ENCODE measurements around the gene LILRA6.
A peak's percentile ranks its signal among the peaks of the same experiment; 100 is the strongest.

Gene LILRA6

GRCh38 chr19:54190503-54191010 lies 52.0 kb downstream of the LILRA6 start:
- FAIRE-seq (no peak), DNase-seq (ENCODE audit: insufficient read length) (peak; percentile 71)
- no peak for TF ChIP-seq POLR2A (IDR thresholded peaks at IDR 0.05; ENCODE audit: low read depth, low read length)
- no peak for TF ChIP-seq TAF1 (IDR thresholded peaks at IDR 0.05; ENCODE audit: borderline replicate concordance, low read depth, low read length)
- no peak for TF ChIP-seq POLR2AphosphoS5 (IDR thresholded peaks at IDR 0.05; ENCODE audit: low read depth, low read length)

DNA sequence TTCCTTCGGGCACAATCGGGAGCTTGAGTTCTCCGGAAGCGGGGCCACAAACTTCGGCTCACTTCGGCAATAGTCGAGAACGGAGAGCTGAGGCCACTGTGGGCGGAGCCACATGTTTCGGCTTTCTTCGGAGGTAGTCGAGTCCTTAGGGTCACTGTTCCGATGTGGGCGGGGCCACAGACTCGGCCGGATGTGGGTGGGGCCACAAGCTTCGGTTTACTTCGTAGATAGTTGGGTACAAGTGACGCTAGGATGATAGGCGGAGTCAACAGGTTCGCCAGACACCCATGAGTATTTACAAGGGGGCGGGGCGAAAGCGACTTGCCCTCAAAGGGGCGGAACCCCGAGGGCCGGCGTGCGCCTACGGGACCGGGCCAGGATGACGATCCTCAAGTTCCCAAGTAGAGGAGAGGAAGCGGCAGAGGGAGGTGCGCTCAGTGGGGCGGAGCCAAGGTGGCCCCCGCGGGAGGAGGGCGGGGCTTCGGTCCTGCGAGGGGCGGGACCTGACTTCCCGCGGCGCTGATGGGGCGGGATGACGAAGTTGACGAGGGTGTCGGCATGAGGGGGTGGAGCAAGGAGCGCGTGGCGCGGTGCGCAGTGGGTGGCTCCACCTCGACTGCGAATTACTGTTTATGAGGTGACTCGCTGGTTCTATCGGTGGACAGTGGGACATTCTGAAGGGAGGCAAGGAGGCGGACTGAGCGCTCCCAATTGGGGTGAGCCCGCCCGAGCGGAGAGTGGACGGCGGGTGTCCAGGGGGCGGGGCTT lies 52.7 kb downstream of the LILRA6 start:
- FAIRE-seq (peak; percentile 99), DNase-seq (ENCODE audit: insufficient read length) (peak; percentile 71)
- TF ChIP-seq POLR2A (IDR thresholded peaks at IDR 0.05; ENCODE audit: low read depth, low read length), result peak; percentile 82
- peak; percentile 77 for TF ChIP-seq POLR2AphosphoS5 (IDR thresholded peaks at IDR 0.05; ENCODE audit: low read depth, low read length)
- TF ChIP-seq TAF1 (IDR thresholded peaks at IDR 0.05; ENCODE audit: borderline replicate concordance, low read depth, low read length), result no peak

DNA sequence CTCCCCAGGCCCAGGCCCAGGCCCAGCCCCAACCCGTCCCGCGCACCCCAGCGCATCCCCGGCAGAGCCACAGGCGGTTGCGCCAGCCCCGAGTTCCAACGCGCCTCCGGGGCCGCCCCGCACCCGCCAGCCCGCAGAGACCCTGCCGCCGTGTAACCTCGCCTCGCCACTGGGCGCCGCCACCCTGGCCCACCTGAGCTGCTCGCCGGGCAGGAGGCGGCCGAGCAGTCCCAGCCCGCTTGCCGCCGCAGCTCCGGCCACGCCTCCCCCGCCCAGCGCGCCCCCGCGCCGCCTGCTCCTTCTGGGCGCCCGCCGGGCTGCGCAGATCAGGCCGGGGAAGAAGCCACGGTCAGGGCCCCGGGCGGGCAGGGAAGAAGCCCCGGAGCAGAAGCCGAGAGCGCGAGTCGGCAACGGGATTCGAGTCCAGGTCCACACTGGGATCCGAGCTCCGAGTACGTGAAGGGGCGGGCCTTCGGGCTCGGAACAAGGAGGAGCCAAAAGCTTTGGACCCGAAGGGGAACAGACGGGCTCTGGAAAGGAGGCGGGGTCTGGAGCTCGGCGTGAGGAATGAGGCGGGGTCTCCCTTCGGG lies 53.4 kb downstream of the LILRA6 start, which contains the start of gene MBOAT7:
MBOAT7 (minus strand) TSS at position 436 of the 590 bp plus-strand sequence. CDS start 1,072 bp downstream, outside the sequence.
- FAIRE-seq, result no peak
- DNase-seq (ENCODE audit: insufficient read length), result peak; percentile 89

DNA sequence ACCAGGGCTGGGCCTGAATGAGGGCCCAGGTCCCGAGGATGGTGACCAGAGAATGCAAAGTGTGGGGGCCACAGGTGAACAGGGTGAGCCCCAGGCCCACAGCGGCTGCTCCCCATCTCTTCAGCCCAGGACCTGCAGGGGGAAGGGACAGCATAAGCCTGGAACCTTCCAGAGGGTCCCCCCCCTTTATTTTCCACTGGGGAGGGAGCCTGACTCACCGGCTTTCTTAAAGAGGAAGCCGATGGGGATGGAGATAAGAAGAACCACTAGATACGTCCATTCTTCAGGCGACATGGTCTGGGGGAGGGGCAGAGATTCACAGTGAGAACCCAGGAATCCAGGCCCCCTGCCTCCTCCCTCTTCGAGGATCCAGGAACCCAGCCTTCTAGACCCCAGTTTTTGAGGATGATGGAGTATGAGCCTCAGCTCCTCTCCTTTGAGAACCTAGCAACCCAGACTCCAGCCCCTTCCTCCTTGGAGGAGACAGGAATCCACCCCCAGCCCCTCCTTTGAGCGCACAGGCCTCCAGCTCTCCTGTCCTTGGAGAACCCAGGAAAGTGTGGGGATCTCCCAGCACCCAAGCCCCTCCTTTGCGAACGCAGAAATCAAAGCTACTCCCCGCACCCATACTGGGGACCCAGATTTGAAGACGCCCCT lies 54.2 kb downstream of the LILRA6 start:
- no peak for DNase-seq (ENCODE audit: insufficient read length)
- FAIRE-seq, result no peak
- TF ChIP-seq POLR2AphosphoS5 (IDR thresholded peaks at IDR 0.05; ENCODE audit: low read depth, low read length), result no peak
- TF ChIP-seq POLR2A (IDR thresholded peaks at IDR 0.05; ENCODE audit: low read depth, low read length), result no peak
- TF ChIP-seq TAF1 (IDR thresholded peaks at IDR 0.05; ENCODE audit: borderline replicate concordance, low read depth, low read length), result no peak

More for the DNA sequence above, 53.4 kb downstream of the LILRA6 start, which contains the start of gene MBOAT7:
- TF ChIP-seq POLR2A (IDR thresholded peaks at IDR 0.05; ENCODE audit: low read depth, low read length) (peak; percentile 48; the same call in 1 of the 2 replicates), POLR2AphosphoS5 (IDR thresholded peaks at IDR 0.05; ENCODE audit: low read depth, low read length) (no peak)

DNA sequence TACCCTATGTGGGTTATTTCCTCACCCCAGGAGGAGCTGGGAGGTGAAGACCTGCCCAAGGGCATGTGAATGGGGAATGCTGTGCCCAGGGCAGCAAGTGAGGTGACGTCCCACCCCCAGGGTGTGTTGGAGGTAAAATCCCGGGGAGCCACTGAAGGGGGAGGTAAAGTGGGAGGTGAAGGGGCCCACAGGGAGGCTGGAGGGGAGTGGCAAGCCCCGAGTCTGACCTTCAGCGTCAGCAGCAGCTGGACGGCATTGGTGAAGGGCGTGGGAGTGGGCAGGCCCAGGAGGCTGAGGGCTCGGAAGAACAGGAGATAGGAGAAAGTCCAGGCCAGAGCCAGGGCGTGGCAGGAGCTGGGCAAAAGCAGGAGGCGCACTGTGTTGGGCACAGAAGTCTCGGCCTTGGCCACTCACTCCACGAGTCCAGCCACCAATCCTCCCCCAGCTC lies 55.6 kb downstream of the LILRA6 start:
- no peak for TF ChIP-seq TAF1 (IDR thresholded peaks at IDR 0.05; ENCODE audit: borderline replicate concordance, low read depth, low read length)
- no peak for TF ChIP-seq POLR2AphosphoS5 (IDR thresholded peaks at IDR 0.05; ENCODE audit: low read depth, low read length)
- no peak for TF ChIP-seq POLR2A (IDR thresholded peaks at IDR 0.05; ENCODE audit: low read depth, low read length)
- FAIRE-seq (no peak), DNase-seq (ENCODE audit: insufficient read length) (no peak)

Measured in GM12892 (cell line).